CD4-positive, alpha-beta T cell treated with Interleukin-6 for 4 hours (primary cell): ENCODE measurements around the gene BCL7A.
A peak's percentile ranks its signal among the peaks of the same experiment; 100 is the strongest.
"Not testable (repeated sequence)": the region's sequence is repeated elsewhere in the genome, so short reads cannot be mapped to it uniquely, and the experiment has no call there.

Experiments used
- DNase-seq: peaks from one replicate; pipeline ENCODE4 v3.0.0-alpha.2; 2020; ENCODE audit warnings: mixed read lengths

BCL7A gene

DNA sequence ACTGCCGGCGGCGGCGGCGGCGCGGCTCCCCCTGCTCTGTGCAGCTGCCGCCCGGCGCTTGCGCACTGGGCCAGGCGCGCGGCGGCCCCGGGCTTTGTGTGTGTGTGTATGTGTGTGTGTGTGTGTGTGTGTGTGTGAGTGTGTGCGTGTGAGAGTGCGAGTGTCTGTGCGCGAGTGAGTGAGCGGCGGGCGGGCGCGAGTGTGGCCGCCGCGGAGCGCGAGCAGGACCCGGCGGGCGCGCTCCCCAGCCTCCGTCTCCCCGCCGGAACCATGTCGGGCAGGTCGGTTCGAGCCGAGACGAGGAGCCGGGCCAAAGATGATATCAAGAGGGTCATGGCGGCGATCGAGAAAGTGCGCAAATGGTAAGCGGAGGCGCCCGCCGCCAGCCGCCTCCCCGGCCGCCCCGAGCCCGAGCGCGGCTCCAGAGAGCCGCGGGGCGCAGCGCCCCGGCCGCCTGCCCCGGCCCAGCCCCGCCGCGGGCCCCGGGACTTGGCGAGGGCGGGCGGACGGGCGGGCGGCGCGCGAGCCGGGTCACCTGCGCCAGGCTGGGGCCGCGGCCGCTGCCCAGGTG lies at the start of gene BCL7A:
BCL7A (plus strand) TSS at position 63 of the 571 bp plus-strand sequence; CDS start at position 271, 208 bp downstream.
- peak; percentile 64 for DNase-seq

DNA sequence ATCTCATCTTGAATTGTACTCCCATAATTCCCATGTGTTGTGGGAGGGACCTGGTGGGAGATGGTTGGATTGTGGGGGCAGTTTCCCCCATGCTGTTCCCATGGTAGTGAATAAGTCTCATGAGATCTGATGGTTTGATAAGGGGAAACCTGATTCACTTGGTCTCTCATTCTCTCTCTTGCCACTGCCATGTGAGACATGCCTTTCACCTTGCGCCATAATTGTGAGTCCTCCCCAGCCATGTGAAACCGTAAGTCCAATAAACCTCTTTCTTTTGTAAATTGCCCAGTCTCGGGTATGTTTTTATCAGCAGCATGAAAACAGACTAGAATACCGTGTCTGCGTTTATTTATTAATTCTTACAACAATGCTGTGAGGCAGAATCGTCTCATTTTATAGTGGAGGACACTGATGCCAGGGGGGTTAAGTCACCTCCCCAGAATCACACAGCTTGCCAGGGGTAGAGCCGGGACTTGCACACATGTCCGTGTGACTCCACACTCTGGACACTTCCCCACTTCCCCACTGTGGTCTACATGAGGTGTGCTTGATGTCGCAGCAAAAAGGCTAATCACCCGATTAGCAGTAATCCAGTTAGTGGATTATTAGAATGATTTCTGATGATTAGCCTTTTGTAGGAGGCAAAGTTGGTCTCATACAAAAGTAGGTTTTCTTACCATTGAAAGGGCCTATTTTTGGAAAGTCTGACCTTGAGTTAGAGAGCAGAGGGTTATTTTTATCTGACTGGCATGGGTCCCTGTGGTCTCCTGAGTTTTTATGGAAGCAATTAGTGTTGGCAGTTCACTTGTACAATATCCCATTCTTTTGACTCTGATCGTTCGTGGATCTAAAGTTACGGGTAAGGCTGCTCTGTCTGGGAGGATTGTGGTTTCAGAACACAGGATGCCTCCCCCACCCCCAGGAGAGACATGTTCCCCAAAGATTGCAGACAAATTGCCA lies 47.4 kb upstream of the BCL7A start:
- DNase-seq, result no peak

DNA sequence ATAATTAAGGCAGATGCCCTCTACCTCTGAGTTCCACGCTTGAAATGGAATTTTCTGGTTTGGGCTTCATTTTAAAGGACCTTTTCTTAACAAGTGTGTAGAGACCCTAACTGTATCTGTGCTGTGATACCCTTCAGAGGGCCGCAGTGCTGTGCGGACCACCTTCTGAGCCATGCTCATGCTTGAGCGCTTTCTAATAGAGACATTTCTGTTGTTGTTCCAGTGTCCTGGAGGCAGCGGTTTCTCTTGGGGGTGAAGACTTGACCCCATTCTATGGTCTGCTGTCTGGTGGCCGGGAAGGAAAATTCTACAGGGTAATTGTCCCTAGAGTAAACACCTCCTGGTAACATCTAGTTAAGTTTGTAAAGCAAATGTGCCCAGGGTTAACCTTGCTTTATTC lies 46.7 kb upstream of the BCL7A start:
- no peak for DNase-seq

DNA sequence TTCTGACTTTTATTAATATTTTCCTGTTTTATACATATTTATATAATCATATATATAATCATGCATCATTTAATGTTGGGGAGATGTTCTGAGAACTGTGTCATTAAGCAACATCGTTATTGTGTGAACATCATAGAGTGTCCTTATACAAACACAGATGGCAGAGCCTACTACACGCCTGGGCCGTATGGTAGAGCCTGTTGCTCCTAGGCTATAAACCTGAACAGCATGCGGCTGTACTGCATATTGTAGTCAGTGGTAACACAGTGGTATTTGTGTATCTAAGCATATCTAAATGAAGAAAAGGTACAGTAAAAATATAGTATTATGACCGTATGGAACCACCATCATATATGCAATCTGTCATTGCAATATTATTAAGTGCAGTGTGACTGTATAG lies 44.7 kb upstream of the BCL7A start:
- DNase-seq, result no peak

DNA sequence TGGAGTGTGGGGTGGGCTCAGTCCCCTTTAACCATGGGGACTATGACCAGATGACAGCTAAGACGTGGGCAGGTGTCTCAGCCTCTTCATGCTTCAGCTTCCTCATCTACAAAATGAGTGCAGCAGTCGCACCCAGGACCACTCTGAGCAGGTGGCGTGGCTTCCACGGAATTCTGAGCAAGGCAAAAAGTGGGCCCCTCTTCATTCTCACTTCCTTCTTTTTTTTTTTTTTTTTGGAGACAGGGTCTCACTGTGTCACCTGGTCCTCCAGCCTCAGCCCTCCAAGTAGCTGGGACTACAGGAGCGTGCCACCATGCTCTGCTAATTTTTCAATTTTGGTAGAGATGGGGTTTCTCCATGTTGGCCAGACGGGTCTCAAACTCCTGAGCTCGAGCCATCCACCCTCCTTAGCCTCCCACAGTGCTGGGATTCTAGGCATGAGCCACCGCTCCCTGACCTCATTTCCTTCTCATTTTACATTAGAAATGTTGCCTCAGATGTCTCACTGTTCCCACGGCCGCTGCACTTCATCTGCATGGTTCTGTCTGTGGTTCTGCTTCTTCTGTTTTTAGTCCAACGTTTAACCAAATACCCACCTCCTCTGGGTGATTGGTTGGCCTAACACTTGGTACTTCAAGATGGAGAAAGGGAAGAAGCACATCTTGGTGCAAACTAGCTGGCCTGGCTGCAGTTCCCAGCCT lies 41.3 kb upstream of the BCL7A start:
- DNase-seq, result no peak

- DNase-seq, result no peak
Measured at GRCh38 chr12:121980892-121981272, 40.8 kb upstream of the BCL7A start.

GRCh38 chr12:121981456-121981855 lies 40.2 kb upstream of the BCL7A start:
- DNase-seq, result no peak

GRCh38 chr12:121982950-121983349 lies 38.7 kb upstream of the BCL7A start:
- no peak for DNase-seq

DNA sequence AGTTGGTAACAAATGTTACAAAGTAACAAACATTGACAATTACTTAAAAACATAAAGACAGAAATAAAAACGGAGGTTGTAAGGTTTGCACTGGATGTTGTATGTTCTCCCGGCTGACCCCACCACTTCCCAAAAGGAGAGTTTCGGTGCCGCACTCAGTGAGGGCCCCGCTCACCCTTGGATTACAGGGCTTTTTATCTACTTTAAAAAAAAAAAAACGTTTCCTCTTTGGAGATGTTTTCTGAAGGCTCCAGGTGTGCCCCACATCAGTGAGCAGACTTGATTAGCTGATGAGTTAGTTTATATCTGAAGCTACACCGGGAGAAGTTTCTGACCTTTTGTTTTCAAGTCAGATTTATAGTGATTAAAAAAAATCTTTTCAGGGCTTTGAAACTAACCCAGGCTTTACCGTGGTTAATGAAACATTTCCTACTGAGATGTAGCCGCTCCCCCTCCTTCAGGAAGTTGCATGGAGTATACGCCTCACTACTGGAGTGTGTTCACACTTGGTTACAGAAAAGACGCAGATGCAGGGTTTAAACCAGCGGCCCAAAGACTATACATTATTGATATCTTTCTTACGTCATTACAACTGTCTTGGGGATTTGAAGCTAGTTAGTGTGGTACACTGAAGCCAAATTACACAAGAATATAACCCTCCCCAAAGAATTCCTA lies 38.0 kb upstream of the BCL7A start:
- no peak for DNase-seq

- no peak for DNase-seq
Measured at GRCh38 chr12:121986489-121987245, 35.0 kb upstream of the BCL7A start.

DNA sequence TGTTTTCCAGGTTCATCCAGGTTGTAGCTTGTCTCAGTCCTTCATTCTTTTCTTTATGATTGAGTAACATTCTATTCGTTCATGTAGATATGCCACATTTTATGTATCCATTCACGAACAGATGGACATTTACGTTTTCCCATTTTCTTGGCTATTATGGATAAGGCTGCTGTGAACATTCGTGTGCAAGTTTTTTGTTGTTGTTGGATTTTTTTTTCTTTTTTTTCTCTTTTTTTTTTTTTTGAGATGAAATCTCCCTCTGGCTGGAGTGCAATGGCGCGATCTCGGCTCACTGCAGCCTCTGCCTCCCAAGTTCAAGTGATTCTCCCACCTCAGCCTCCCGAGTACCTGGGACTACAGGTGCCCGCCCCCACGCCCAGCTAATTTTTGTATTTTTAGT lies 33.2 kb upstream of the BCL7A start:
- DNase-seq, result not testable (repeated sequence)

DNA sequence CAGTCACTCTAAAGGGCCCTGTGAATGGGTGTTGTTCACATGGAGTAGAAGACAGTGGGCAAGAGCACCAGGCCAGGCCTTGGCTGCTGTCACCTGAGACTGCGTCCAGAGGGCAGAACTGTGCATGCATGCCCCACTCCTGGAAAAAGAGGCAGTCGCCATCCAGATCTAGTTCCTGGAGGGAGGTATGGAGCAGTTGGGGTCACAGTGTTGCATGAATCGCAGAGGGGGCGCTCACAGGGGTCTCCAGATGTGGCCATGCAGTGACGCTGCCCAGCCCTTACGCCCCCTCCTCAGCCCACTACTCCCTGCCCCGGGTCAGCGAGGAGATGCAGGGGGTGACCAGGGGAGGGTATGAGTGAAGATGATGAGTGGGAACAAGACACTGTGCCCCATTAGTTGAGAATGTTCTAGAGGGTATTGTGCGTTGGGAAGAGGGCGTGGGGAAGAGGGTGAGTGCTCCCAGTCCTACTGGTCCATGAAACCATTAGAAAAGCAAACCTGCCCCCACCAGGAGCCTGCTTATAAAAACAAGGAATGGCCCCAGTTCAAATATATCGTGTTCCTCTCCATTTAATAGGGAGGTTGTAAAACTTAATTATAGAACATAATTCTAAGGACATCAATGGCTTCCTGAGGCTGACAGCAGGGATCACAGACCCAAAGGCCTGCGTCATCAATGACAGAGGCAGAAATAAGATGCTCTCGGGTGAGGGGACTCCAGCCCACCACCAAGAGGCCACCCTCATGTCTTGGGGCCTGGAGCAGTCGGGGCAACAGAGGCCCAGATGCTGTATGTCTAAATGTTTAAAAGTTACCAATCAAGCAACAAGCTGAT lies 32.2 kb upstream of the BCL7A start:
- DNase-seq, result no peak

- no peak for DNase-seq
Measured at GRCh38 chr12:121990114-121990647, 31.5 kb upstream of the BCL7A start.

DNA sequence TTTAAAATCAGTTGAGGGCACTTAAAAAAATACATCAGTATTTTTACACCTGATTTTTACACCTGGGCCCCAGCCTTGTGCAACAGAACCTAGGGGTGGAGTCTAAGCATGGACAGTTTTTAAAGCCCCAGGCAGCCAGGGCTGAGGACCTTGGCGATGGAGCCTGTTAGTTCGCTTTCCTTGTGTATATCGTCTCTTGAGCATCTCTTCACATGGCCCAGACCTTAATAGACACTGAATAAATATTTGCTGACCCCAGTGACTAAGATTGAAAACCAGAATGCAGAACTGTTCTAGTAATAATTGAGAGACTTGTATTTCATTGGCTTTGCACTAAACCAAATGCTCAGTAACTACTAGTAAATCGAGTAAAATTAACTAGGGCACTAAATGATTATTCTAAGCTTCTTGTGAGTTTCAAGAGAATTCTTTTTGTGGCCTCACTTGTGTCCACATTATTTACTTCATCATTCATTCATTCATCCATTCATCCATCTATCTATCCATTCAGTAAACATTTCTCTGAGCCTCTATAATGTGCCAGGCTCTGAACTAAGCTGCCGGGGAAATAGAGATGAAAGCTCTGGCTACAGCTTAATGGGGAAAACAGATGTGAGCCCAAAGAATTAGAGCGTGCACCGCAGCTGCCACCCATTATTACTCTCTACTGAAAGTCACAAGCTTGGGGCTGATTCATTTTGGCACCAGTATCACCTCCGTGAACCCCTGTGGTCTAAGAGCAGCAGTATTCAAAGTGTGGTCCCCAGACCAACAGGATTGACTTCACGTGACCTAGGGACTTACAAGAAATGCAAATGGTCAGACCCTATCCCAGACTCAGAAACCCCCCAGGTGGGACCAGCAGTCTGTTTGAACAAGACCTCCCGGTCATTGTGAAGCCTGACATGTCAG lies 30.7 kb upstream of the BCL7A start:
- no peak for DNase-seq

GRCh38 chr12:121992059-121992879 lies 29.4 kb upstream of the BCL7A start:
- peak; percentile 62 for DNase-seq

DNA sequence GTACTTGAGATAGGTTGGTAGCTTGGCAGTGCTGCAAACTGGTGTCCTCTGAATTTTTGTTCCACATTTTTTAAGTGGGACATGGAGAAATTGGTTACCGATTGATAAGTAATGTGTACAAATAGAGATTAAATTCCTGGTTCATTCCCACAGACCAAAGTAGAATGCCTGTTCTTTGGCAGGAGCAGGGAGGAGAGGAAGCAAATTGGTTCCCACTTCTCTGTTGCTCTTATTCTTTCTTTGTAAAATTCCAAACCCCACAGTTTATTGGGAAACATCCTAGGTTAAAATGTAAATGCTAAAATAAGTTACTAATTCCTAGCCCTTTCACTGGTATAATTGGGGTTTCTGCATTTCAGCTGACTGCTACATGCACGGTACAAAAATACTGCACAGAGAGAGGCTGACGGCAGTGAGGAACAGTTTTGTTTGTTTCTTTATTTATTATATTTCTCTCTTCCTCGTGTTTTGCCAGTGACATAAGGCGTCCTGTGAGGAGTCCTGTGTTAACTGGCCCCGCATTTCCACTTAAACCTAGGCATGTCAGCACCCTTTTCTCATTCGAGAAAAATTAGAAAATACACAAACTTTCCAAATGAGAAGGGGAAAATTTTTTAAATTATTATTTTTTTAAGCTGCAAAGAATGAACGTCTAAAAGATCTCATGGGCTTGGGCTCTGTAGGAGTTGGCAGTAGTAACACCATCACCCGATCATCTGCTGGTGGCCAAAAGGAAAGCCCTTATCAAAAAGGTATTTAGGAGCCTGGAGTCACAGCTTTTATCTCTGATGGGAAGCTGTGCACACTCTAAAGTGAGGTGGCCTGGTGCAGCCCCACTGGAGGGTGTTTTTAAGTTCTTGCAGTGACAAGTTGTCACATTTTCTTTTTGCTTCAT lies 25.4 kb upstream of the BCL7A start:
- no peak for DNase-seq

- no peak for DNase-seq
Measured at GRCh38 chr12:121996945-121997612, 24.6 kb upstream of the BCL7A start.
